Left colon (tissue), 2 donors: ENCODE results near the gene TBC1D28. TPM values are rescaled to one million over a fixed set of nuclear protein-coding genes. Genes with fewer than 3 reads are reported as not detected.
"Not testable (repeated sequence)": the region's sequence is repeated elsewhere in the genome, so short reads cannot be mapped to it uniquely, and the experiment has no call there.

ENCODE experiments used
- ATAC-seq: fragments of 200-7000 bp; cut with Tn5 transposase; one replicate; pipeline ENCODE4 v1.9.1; 2020; ENCODE audit warnings: mild to moderate bottlenecking, moderate library complexity
- DNase-seq, 2 donors: peaks; one replicate each; pipeline ENCODE4 v3.0.0-alpha.2; 2020
- intact Hi-C, 2 donors: fragments of 100-400 bp; cut with DNase I in 1 of 2; cut with micrococcal nuclease in 1 of 2; formaldehyde crosslinking; loops; one replicate each; pipeline versions ENCODE4 v1.11.2 to v1.14.0; 2022; cut with DNase I, micrococcal nuclease
- total RNA-seq, 2 donors: library from RNA; stranded (reverse); fragmentation: NEBNext Ultra II Directional; extraction: Animal tissue kit (Norgen Biotek cat#: 25700); gene quantifications; one replicate each; pipeline ENCODE4 v1.2.1, GENCODE V29; 2021
- donor health status: DM: no; HTN: no; CAD: no.
- donor health status: DM: yes; HTN: yes; CAD: no.

TBC1D28 gene
- total RNA-seq, 2 donors from 2014 or later: not detected

DNA sequence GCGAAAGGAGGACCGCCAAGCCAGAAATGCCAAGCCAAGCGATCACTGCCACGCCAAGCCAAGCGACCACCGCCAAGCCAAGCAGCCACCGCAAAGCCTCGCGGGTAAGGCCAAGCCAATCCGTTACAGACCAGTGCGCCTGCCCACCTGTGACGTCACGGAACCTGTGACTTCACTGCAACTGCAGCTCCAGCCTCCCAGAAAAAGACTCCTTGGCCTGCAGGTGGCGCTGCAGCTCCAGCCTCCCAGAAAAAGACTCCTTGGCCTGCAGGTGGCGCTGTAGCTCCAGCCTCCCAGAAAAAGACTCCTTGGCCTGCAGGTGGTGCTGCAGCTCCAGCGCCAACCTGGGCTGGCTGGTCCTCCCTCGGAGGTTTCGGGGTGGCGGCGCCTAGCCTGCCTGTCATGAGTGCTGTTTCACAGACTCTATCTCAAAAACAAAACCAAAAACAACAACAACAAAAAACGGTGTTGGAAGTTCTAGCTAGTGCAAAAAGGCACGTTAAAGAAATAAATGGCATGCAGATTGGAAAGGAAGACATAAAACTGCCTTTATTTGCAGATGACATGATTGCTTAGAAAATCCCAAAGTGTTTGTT is 18.6 kb downstream of the TBC1D28 start:
- ATAC-seq (peak; percentile 92), DNase-seq (peak; percentile 92)
- intact Hi-C loops: not testable (repeated sequence)

DNA sequence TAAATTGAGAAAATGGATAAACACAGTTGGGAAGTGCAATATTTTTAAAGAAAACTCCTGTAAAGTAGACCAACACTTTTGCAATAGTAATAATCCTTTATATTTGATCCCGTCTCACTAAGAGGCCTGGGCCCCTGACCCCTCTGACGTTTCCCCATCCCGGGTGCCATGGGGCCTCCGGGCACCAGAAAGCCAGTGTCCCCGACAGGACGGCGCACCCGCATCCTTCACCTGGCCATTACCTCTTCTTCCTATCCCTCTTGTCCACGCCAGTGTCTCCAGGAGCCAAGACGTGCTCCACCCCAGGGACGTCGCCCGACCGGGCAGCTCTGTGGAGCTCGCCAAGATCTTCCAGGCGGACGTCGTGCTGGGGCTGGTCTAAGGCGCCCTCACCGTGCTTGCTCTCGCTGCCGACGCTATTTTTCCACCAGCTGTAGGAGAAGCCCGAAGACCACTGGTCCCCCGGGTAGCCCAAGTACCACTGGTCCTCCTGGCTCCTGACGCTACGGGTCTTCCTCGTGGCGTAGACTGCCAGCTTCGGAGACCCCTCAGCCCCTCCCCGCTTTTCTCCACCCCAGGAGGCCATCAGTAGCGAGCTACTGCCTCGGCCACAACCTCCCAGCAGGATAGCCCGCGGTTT is 19.2 kb downstream of the TBC1D28 start:
- peak in 1 of 2 donors; percentile 11 for DNase-seq
- intact Hi-C loops: not testable (repeated sequence)
- peak; percentile 59 for ATAC-seq

- DNase-seq, intact Hi-C loops, ATAC-seq: not testable (repeated sequence)
Observed at GRCh38 chr17:18617613-18618012, 26.6 kb downstream of the TBC1D28 start.

GRCh38 chr17:18613016-18613415 is 31.2 kb downstream of the TBC1D28 start:
- DNase-seq, ATAC-seq, intact Hi-C loops: not testable (repeated sequence)

DNA sequence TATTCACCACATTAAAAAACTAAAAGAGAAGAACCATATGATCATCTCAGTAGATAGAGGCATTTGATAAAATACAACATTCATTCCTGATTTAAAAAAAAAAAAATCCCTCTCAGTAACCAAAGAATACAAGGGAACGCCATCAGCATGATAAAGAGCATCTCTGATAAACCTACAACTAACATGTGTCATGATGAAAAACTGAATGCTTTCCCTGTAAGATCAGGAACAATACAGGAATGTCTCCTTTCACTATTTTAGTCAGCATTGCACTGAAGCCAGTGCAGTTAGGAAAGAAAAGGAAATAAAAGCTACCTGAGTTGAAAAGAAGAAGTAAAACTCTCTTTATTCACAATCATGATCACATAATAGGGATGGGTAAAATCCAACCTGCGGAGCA is 51.1 kb downstream of the TBC1D28 start:
- ATAC-seq, intact Hi-C loops, DNase-seq: not testable (repeated sequence)

Other genes starting within 250 kb of the TBC1D28 start
- 10 to 100 TPM; 36.8 to 47.7 TPM for gene LGALS9C, start 167.6 kb downstream of the TBC1D28 start, total RNA-seq
- 1 to 10 TPM; 1.5 TPM for gene FOXO3B, start 37.9 kb upstream of the TBC1D28 start, total RNA-seq
- gene FBXW10, start 99.7 kb upstream of the TBC1D28 start, total RNA-seq: under 1 TPM in 1 of 2 donors, not detected in 1; 0.09 TPM
- 10 to 100 TPM; 40.7 to 41.8 TPM for gene TVP23B, start 136.8 kb upstream of the TBC1D28 start, total RNA-seq
- gene PRPSAP2, start 213.7 kb upstream of the TBC1D28 start, total RNA-seq: 10 to 100 TPM; 27.1 to 31.5 TPM